H9 (cell line): ENCODE data around the gene SCUBE3. TPM values are rescaled to one million over a fixed set of nuclear protein-coding genes. Genes with fewer than 3 reads are reported as not detected.

Source experiments
- DNase-seq: peaks from one replicate; pipeline ENCODE4 v3.0.0-alpha.2; 2017
- H2AFZ ChIP-seq: one replicate; pipeline ENCODE4 v1.6.1; 2013; ENCODE audit warnings: mild to moderate bottlenecking, low read length, control low read depth, moderate library complexity
- H2AK5ac ChIP-seq: 2 replicates; pipeline ENCODE4 v1.6.1; 2013; ENCODE audit warnings: low read length, control low read depth, mixed read lengths; ENCODE audit not compliant: insufficient read length
- H2BK120ac ChIP-seq: one replicate; pipeline ENCODE4 v1.6.1; 2013; ENCODE audit warnings: low read depth, mild to moderate bottlenecking, low read length, control low read depth, inconsistent platforms; ENCODE audit not compliant: poor library complexity, severe bottlenecking
- H2BK12ac ChIP-seq: 2 replicates; pipeline ENCODE4 v1.6.1; 2013; ENCODE audit warnings: low read length, control low read depth, mixed read lengths, low read depth; ENCODE audit not compliant: insufficient read length
- H2BK15ac ChIP-seq: 2 replicates; pipeline ENCODE4 v1.6.1; 2013; ENCODE audit warnings: low read depth, low read length, control low read depth
- H2BK20ac ChIP-seq: one replicate; pipeline ENCODE4 v1.6.1; 2013; ENCODE audit warnings: low read depth, mild to moderate bottlenecking, low read length, control low read depth, inconsistent platforms; ENCODE audit not compliant: poor library complexity, severe bottlenecking
- H2BK5ac ChIP-seq: 2 replicates; pipeline ENCODE4 v1.6.1; 2013; ENCODE audit warnings: low read length, control low read depth, mixed read lengths; ENCODE audit not compliant: insufficient read length
- H3K14ac ChIP-seq: 2 replicates; pipeline ENCODE4 v1.6.1; 2013; ENCODE audit warnings: low read length, control low read depth; ENCODE audit not compliant: insufficient read depth
- H3K18ac ChIP-seq: 2 replicates; pipeline ENCODE4 v1.6.1; 2013; ENCODE audit warnings: low read depth, mild to moderate bottlenecking, mixed read lengths, low read length, control low read depth; ENCODE audit not compliant: insufficient read length
- H3K23ac ChIP-seq: 2 replicates; pipeline ENCODE4 v1.6.1; 2013; ENCODE audit warnings: low read length, control low read depth, mixed read lengths, low read depth; ENCODE audit not compliant: insufficient read length
- H3K23me2 ChIP-seq: 2 replicates; pipeline ENCODE4 v1.6.1; 2013; ENCODE audit warnings: low read depth, mild to moderate bottlenecking, mixed read lengths, low read length, control low read depth; ENCODE audit not compliant: insufficient read length, poor library complexity, severe bottlenecking
- H3K27ac ChIP-seq: 2 replicates; pipeline ENCODE4 v1.5.1; 2013; ENCODE audit warnings: low read length, control low read depth, mixed read lengths, low read depth; ENCODE audit not compliant: insufficient read length
- H3K27me3 ChIP-seq: 2 replicates; pipeline ENCODE4 v1.6.1; 2013; ENCODE audit warnings: low read length, control low read depth, inconsistent platforms; ENCODE audit not compliant: insufficient read depth
- H3K4ac ChIP-seq: 2 replicates; pipeline ENCODE4 v1.6.1; 2013; ENCODE audit warnings: low read depth, mild to moderate bottlenecking, control low read depth, inconsistent platforms, low read length, moderate library complexity
- H3K4me1 ChIP-seq: 2 replicates; pipeline ENCODE4 v1.6.1; 2013; ENCODE audit warnings: low read length, control low read depth, inconsistent platforms; ENCODE audit not compliant: insufficient read depth
- H3K4me2 ChIP-seq: 2 replicates; pipeline ENCODE4 v1.6.1; 2013; ENCODE audit warnings: low read length, control low read depth, mixed read lengths; ENCODE audit not compliant: insufficient read length, insufficient read depth
- H3K56ac ChIP-seq: 2 replicates; pipeline ENCODE4 v1.6.1; 2013; ENCODE audit warnings: low read depth, mild to moderate bottlenecking, mixed read lengths, low read length, control low read depth; ENCODE audit not compliant: insufficient read length
- H3K79me1 ChIP-seq: 2 replicates; pipeline ENCODE4 v1.6.1; 2013; ENCODE audit warnings: low read depth, mild to moderate bottlenecking, moderate library complexity, low read length, control low read depth, inconsistent platforms; ENCODE audit not compliant: insufficient read depth, poor library complexity, severe bottlenecking
- H3K79me2 ChIP-seq: 2 replicates; pipeline ENCODE4 v1.6.1; 2013; ENCODE audit warnings: low read length, control low read depth, inconsistent platforms; ENCODE audit not compliant: insufficient read depth
- H3K9ac ChIP-seq: 2 replicates; pipeline ENCODE4 v1.6.1; 2013; ENCODE audit warnings: low read length, control low read depth, mixed read lengths; ENCODE audit not compliant: insufficient read length; ENCODE audit errors: extremely low read depth
- H3K9me3 ChIP-seq: one replicate; pipeline ENCODE4 v1.6.1; 2013; ENCODE audit warnings: low read depth, low read length, inconsistent platforms; ENCODE audit not compliant: control insufficient read depth
- H3T11ph ChIP-seq: one replicate; pipeline ENCODE4 v1.6.1; 2013; ENCODE audit warnings: mild to moderate bottlenecking, low read length, control low read depth, inconsistent platforms
- H4K20me1 ChIP-seq: one replicate; pipeline ENCODE4 v1.6.1; 2013; ENCODE audit not compliant: control insufficient read depth, insufficient read length, insufficient read depth
- H4K5ac ChIP-seq: 2 replicates; pipeline ENCODE4 v1.6.1; 2013; ENCODE audit warnings: low read depth, mild to moderate bottlenecking, mixed read lengths, low read length, control low read depth; ENCODE audit not compliant: insufficient read length
- H4K8ac ChIP-seq: replicated peaks from 2 replicates; pipeline ENCODE4 v1.6.1; 2013; ENCODE audit warnings: low read length, control low read depth, mixed read lengths, low read depth; ENCODE audit not compliant: insufficient read length
- H4K91ac ChIP-seq: 2 replicates; pipeline ENCODE4 v1.6.1; 2013; ENCODE audit warnings: low read depth, mild to moderate bottlenecking, moderate library complexity, mixed read lengths, low read length, control low read depth; ENCODE audit not compliant: insufficient read length
- H3K27ac Mint-ChIP-seq, 3 experiments: 2 replicates in 2 of 3; 3 replicates in 1 of 3; pipeline ENCODE4 v1.8.0; 2020 to 2021; ENCODE audit warnings: mixed read lengths in 3 of 3, mild to moderate bottlenecking in 1 of 3, moderate library complexity in 1 of 3
- H3K27me3 Mint-ChIP-seq: 2 replicates; pipeline ENCODE4 v1.8.0; 2021; ENCODE audit warnings: low read depth, mild to moderate bottlenecking, moderate library complexity, mixed read lengths
- H3K36me3 Mint-ChIP-seq, 3 experiments: 2 replicates in 2 of 3; 3 replicates in 1 of 3; pipeline ENCODE4 v1.8.0; 2020 to 2021; ENCODE audit warnings: low read depth in 3 of 3, mixed read lengths in 3 of 3; ENCODE audit not compliant: insufficient read depth in 1 of 3
- H3K4me1 Mint-ChIP-seq, 2 experiments: 2 replicates each; pipeline ENCODE4 v1.8.0; 2020; ENCODE audit warnings: mixed read lengths in 2 of 2
- H3K4me3 Mint-ChIP-seq, 2 experiments: 2 replicates in 1 of 2; 3 replicates in 1 of 2; pipeline ENCODE4 v1.8.0; 2020 to 2021; ENCODE audit warnings: mild to moderate bottlenecking in 2 of 2, mixed read lengths in 2 of 2, moderate library complexity in 1 of 2
- H3K9me3 Mint-ChIP-seq, 2 experiments: 2 replicates in 1 of 2; 3 replicates in 1 of 2; pipeline ENCODE4 v1.8.0; 2020; ENCODE audit warnings: mild to moderate bottlenecking in 2 of 2, mixed read lengths in 2 of 2, moderate library complexity in 1 of 2
- WGBS: extraction: QIAGEN DNeasy Blood & Tissue Kit; methylation state at CpG from one replicate; pipeline ENCODE4 v1.1.7; 2013; ENCODE audit warnings: missing lambda C conversion rate, low lambda C conversion rate, mixed read lengths; ENCODE audit not compliant: insufficient read length; ENCODE audit errors: extremely low coverage; 5-methylcytosine and 5-hydroxymethylcytosine counted together
- total RNA-seq: library from RNA; stranded (reverse); gene quantifications from 2 replicates; pipeline ENCODE4 v1.2.1, GENCODE V29; 2021
- TF ChIP-seq, protein P1 (sequence below): fragments of 200-600 bp; sonication (generic); conservative IDR thresholded peaks from 3 replicates; pipeline ENCODE4 v1.8.0; 2021; ENCODE audit warnings: antibody characterized with exemption, mild to moderate bottlenecking

SCUBE3 gene
- total RNA-seq, 1 experiment from 2014 or later, result 2.7 TPM

DNA sequence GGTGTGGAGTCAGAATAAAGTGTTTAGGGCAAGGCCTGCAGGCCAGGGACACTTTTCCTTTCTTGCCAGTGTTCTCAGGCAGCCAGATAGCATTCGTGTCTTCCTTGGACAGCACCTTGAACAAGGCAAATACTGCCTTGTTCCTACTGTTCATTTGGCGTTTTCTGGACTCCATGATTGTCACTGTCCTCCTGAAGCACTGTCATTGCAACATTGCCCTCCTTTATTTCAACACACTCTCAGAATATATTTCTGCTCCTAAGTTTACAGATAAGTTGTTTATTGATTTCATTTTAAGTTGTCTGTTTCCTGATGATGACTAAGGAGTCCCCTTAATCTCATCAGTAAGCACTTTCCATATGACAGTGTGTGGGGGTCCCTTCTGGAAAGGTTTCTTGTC is 68.7 kb downstream of the SCUBE3 start:
- Mint-ChIP-seq H3K4me1 (no peaks in the 10 kb centered on the region), H3K4me3 (no peak overlapping the region), H3K27me3 (no peaks in the 10 kb centered on the region; the same call in 1 of the 2 replicates), H3K36me3 (peaks cover 3 to 44% (median 20%) of the 10 kb centered on the region in 3 experiments; a peak in 6 of 7 replicates), H3K27ac (no peak overlapping the region), H3K9me3 (no peaks in the 10 kb centered on the region)
- Histone ChIP-seq H2BK12ac (no peak overlapping the region), H3K23ac (no peak overlapping the region), H3K14ac (no peak overlapping the region), H3K4me2 (no peak overlapping the region), H2BK5ac (no peak overlapping the region), H3K56ac (no peak overlapping the region), H3K23me2 (no peaks in the 10 kb centered on the region), H3K9me3 (no peaks in the 10 kb centered on the region), H4K8ac (no peak overlapping the region), H4K20me1 (no peaks in the 10 kb centered on the region), H2BK15ac (no peak overlapping the region), H2AK5ac (no peak overlapping the region), H3T11ph (no peak overlapping the region), H3K79me1 (no peaks in the 10 kb centered on the region), H2BK20ac (no peak overlapping the region), H2BK120ac (no peak overlapping the region), H3K18ac (no peak overlapping the region), H3K27ac (no peak overlapping the region), H4K5ac (no peak overlapping the region), H3K79me2 (no peaks in the 10 kb centered on the region), H3K4ac (no peak overlapping the region), H3K27me3 (no peaks in the 10 kb centered on the region), H2AFZ (no peak overlapping the region), H4K91ac (no peak overlapping the region), H3K4me1 (no peaks in the 10 kb centered on the region), H3K9ac (no peak overlapping the region)
- TF ChIP-seq, protein P1, sequence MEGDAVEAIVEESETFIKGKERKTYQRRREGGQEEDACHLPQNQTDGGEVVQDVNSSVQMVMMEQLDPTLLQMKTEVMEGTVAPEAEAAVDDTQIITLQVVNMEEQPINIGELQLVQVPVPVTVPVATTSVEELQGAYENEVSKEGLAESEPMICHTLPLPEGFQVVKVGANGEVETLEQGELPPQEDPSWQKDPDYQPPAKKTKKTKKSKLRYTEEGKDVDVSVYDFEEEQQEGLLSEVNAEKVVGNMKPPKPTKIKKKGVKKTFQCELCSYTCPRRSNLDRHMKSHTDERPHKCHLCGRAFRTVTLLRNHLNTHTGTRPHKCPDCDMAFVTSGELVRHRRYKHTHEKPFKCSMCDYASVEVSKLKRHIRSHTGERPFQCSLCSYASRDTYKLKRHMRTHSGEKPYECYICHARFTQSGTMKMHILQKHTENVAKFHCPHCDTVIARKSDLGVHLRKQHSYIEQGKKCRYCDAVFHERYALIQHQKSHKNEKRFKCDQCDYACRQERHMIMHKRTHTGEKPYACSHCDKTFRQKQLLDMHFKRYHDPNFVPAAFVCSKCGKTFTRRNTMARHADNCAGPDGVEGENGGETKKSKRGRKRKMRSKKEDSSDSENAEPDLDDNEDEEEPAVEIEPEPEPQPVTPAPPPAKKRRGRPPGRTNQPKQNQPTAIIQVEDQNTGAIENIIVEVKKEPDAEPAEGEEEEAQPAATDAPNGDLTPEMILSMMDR, result no peak
- WGBS, result no CpG with 5 or more reads among the region's 2 CpGs
- no peak for DNase-seq
